NCI-H82 treated with DMSO at 0.1 percent for 48 hours (cell line): ENCODE data around the gene OR52B6.
"Not testable (repeated sequence)": the region's sequence is repeated elsewhere in the genome, so short reads cannot be mapped to it uniquely, and the experiment has no call there.

Source experiments
- DNase-seq: peaks from one replicate; lab custom pipeline; 2025; ENCODE audit not compliant: unreplicated experiment; lab: John Stamatoyannopoulos, UW

The OR52B6 gene

DNA sequence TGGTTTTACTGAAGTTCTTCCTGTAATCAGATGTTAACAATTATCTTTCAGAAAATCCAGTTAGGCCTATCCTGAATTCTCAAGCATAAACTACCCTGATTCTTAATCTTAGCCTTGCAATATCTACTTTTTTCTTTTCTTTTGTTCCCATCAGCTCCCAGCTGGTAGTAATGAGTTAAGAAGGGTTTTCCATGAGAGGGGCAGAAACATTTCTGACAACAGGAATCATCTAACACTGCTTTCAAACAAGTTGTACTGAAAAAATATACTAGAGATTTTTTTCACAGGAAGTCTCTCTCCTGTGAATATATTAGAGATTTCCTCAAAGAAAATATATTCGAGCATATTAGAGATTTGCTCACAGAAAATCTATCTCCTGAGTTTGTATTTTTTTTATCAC, 12.5 kb downstream of the OR52B6 start:
- DNase-seq, result no peak

DNA sequence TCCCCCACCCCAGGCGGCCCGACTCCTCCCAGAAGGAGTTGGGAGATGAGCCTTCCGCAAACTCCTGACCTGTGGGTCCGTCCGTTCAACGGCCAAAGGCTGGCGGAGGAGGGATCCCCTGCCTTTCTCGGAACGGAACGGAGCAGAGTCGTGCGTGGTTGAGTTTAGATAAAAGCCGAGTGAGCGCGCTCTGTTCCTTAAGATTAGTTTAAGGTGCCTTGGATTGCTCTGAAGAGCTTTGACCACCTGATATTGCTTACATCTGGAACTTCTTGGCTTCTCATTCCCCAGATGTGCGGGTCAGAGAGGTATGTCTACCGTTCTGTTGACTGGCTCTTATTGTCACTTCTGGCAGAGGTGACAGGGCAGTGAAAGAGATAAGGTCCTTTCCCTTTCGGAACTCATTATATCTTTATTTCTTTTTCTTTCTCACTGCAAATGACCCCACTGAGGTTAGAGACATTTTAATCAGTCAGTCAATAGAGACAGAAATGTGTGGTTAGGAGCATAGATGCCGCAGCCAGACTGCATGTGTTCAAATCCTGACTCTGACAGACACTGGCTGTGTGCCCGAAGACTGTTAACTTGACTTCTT, 16.0 kb downstream of the OR52B6 start, which contains the start of gene TRIM6:
Gene TRIM6 (plus strand): TSS at position 31 of the 595 bp plus-strand sequence. CDS start 261 bp downstream, at position 292.
- DNase-seq, result no peak

DNA sequence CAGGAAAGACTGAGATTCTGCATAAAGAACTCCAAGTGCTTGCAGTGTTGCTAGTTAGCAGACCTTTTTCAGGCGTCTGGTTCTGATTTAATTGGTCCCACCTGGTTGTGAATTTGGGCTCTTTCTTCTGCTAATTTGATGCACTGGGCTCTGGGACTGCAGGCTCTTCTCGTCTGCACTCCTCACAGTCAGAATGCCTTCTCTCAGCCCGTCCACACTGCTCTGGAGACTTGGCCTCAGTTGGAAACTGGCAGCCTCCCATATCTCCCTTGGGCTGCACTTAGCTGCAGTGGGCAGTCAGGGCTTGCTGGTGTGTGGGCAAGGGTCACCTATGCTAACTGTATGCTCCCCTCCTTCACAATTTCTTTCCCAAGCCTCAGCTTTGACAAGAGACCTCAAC, 17.3 kb downstream of the OR52B6 start:
- no peak for DNase-seq

DNA sequence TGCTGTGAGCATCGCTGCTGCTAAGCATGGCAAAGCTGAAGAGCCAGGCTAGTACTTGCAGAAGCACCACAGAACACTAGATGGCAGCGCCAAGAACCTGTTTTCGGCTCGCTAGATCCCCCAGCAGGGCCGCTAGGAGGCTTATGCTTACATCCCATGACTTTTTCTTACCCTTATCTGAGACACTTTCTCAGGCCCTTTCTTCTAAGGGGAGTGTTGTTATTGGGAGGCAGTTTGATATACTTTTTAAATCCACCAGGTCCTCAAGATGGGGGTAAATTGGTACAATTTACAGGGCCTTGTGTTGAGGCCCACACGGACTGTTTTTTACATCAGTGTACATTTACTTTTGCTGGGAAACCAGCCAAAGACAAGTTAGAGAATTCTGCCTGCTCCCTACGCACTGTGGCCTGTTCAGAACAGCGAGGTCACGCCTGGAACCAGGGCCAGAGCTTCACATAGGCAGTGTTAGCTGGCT, 19.7 kb downstream of the OR52B6 start:
- no peak for DNase-seq

DNA sequence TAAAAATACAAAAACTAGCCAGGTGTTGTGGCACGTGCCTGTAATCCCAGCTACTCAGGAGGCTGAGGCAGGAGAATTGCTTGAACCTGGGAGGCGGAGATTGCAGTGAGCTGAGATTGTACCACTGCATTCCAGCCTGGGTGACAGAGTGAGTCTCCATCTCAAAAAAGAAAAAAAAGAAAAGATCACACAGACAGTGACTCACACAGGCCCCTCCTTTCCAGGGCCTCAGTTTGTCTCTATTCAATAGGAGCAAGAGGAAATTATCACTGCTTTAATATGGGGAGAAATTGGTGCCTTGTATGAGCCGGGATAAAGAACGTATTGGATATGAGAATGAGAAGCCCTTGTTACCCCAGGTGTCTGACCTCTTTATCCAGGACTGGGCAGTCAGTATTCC, 22.1 kb downstream of the OR52B6 start:
- DNase-seq, result not testable (repeated sequence)

DNA sequence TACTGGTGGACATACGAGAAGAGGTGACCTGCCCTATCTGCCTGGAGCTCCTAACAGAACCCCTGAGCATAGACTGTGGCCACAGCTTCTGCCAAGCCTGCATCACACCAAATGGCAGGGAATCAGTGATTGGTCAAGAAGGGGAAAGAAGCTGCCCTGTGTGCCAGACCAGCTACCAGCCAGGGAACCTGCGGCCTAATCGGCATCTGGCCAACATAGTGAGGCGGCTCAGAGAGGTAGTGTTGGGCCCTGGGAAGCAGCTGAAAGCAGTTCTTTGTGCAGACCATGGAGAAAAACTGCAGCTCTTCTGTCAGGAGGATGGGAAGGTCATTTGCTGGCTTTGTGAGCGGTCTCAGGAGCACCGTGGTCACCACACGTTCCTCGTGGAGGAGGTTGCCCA, 22.6 kb downstream of the OR52B6 start:
- no peak for DNase-seq

DNA sequence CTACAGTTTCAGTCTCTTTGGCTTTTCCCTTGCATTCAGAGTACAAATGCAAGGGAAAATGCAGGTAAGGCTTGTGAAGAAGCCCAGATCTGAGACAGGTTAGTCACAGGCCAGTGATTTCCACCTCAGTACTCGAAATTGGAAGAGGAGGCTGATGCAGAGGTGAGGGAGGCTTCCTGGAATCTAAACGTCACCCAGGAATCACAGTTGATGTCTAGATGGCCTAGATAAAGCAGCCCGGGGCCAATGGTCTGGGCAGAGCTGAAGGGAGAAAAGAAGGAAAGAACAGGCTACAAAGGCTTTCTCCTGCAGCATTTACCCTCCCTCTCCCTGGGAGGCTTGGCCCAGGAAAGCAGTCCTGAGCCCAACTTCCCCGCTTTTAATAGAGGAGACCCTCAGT, 24.2 kb downstream of the OR52B6 start:
- no peak for DNase-seq

DNA sequence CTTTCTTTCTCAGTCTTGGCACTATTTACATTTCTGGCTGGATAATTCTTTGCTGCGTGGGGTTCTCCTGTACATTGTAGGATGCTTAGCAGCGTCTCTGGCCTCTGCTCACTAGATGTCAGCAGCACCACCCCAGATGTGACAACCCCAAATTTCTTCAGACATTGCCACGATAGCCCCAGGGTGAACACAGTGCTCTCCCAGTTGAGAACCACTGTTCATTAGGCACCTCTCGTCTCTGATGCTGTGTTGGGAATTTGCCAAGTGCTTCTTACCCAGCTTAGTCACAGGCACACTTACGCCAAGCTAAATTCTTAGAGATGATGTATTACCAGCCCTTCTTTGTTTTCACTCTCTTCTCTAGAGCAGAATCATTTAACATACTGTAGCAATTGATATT, 25.2 kb downstream of the OR52B6 start:
- DNase-seq, result no peak

DNA sequence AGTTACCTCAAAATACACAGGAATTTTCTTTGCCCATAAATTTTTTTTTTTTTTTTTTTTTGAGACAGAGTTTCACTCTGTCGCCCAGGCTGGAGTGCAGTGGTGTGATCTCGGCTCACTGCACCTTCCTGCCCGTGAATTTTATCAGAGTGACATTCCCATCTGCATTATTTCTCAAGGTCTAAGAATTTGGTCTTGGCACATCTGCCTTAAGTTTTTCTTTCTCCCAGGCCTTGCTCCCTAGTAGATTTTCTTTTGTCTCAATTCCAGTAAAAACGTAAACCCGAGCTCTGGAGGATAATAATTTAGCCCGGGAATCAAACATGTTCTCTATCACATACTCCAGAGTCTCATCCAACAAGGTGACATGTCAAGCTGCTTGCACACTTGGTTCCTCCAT, 28.1 kb downstream of the OR52B6 start:
- no peak for DNase-seq

DNA sequence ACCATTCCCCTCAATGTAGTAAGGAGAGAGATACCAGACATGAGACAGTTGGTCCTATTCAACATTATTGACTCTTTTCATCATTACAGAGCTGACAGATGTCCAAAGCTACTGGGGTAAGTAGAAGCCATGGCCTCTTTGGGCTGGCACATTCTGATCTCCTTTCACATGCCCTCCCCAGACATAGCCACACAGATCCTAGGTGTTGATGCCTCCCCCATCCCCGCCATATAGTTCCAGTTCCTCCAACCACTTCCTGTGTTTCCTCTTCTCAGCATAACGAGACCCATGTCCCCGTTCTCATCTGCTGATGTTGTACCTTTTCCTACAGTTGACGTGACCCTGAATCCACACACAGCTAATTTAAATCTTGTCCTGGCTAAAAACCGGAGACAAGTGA, 29.8 kb downstream of the OR52B6 start:
- DNase-seq, result no peak

DNA sequence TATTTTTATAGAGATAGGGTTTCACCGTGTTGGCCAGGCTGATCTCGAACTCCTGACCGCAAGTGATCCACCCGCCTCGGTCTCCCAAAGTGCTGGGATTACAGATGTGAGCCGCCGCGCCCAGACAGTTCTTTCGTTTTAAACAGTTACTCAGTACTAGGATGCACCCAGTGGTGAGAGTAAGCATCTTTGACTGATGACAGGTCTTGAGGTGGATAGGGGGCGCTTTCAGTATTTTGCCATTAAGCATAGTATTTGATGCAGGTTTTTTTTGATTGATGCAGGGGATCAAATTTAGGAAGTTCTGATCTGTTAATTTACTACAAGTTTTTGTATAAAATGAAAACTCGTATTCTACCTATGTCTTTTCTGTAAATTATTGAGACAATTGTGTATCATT, 30.9 kb downstream of the OR52B6 start:
- DNase-seq, result no peak

DNA sequence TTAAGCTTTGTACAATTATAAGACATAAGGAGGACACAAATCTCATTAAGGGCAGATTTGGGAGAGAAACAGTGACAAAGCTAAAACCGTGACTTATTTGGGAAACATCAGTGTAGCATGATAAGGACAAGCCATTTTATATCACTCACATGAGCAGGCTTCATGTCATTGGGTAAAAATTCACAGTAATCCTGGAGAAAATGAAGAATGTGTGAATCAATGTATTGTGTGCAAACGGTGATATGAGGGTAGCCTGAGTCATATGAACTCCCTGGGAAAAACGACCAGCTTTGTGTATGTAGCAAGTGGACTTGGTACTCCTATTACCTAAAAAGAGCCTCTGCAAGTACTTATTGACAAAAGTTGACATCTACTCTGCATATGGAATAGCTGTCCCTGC, 38.1 kb downstream of the OR52B6 start:
- no peak for DNase-seq

DNA sequence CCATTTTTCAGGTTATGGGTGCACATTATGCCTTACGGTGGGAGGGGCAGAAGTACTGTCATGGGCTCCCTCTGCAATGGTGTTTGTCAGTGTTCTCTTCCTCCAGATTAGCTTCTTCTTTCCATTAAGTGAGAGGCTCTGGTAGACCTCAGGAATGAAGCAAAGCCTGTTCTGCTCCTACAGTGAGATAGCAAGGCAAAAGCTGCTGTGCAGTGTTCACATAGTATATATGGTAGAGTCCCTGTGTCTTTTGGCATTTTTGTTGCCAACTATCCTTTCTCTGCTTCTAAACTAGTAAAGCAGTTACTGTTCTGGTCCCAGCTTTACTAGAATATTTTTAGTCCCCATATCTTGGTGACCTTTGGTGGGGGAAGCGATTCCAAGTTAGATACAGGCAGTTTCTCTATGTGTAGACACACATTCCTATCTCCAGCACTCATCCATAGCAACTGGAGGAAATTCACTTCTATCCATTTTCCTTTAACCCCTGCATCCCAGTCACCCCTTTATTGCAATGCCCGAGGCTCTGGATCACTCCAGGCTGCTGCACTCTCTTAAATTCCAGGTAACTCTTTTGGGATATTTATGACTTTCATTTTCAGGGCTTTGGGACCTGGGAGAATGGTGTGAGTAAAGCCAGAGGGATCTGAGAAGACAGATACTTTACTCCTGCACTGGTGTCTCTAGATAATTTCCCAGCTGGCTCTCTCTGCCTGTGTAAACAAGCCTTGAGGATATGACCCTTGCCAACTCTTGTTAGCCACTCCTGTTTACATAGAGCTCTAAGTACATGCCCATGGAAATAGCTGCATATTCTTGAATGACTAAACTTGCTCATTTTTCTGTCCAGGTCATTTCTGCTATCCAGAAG, 40.2 kb downstream of the OR52B6 start:
- no peak for DNase-seq

DNA sequence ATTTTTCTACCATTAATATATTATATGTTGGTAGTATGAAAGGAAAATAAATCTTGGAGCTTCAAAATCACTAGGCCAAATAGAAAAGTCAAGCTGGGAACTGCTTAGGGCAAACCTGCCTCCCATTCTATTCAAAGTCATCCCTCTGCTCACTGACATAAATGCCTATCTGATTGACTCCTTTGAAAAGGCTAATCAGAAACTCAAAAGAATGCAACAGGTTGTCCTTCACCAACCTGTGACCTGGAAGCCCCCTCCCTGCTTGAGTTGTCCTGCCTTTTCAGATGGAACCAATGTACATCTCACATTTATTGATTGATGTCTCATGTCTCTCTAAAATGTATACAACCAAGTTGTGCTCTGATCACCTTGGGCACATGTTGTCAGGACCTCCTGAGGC, 40.9 kb downstream of the OR52B6 start:
- DNase-seq, result no peak

DNA sequence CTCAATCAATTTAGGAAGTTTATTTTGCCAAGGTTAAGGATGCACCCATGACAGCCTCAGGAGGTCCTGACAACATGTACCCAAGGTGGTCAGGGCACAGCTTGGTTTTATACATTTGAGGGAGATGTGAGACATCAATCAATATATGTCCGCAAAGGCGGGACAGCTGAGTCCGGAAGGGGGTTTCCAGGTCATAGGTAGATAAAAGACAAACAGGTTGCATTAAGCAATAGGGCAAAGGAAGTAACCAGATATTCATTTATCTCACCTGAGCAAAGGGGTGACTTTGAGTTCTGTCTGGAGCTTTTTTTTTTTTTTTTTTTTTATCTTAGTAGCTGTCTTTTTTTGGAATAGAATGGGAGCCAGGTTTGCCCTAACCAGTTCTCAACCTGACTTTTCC, 42.1 kb downstream of the OR52B6 start:
- DNase-seq, result no peak

DNA sequence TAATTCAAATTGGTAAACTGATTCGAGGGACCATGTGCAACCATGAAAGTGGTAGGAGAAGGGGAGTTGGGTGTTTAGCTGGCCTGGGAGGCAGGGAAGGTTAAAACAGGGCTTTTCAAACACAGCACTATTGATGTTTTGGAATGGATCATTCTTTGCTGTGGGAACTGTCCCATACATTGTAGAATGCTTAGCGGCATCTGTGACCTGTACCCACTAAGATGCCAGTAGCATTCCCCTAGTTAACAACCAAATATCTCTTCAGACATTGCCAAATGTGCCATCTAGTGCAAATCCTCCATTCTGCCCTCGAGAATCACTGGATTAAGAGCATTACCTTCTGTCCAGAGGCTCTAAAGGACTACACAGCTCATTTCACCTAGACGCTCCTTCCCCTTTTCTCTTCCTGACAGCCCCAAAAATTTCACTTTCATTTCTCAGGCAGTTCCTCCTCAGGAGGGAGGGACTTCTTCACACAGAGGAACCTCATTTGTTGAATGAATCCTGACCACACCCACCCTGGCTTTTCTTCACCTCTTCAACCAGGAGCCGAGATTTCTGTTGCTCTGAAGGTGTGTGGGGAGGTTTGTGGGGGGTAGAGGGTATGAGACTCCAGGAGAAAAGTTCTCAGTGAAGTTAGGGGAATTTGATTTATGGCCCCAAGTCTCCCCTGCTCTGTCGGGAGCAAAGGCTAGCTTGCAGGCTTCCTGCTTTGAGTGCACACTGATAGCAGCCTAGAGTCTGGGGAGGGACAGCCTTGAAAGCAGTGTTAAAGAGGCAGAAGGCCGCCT, 44.0 kb downstream of the OR52B6 start, which contains the start of gene TRIM34:
Gene TRIM34 (plus strand): TSS at position 513 of the 791 bp plus-strand sequence. CDS start 7,331 bp downstream, outside the sequence.
- DNase-seq, result no peak

DNA sequence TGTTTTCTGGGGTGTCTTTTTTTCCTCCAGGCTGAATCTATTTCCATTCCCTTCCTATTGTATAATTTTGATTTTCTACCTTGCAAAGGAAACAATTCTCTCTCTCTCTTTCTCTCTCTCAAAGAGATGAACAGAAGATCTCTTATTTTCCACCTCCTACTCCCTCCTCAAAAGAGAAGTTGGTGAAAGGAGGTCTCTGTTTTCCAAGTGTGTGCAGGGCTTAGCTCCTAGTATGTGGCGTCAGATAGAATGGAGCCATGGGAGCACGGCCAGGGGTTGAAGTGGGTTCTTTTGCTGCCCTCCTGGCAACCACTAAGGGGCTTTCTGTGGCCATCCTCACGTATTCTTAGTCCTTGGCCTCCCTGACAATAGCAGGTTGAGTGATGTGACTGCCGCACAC, 44.6 kb downstream of the OR52B6 start:
- DNase-seq, result no peak

DNA sequence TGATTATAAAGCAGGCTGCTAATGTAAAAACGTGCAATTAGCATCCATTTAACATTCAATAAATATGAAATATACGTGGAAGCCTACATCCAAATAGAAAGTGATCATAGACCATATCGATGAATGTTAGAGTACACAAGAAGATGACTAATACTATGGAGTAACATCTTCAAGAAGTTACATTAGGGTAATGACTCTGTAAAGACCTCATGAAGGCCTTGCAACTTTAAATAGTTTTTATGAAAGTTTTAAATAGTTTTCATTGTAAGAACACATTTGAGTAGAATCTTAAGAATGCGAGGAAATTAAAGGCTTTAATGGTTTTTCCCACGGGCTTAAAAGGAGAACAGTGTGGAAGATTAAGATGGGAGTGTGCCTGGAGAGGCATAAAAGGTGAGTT, 45.5 kb downstream of the OR52B6 start:
- no peak for DNase-seq

DNA sequence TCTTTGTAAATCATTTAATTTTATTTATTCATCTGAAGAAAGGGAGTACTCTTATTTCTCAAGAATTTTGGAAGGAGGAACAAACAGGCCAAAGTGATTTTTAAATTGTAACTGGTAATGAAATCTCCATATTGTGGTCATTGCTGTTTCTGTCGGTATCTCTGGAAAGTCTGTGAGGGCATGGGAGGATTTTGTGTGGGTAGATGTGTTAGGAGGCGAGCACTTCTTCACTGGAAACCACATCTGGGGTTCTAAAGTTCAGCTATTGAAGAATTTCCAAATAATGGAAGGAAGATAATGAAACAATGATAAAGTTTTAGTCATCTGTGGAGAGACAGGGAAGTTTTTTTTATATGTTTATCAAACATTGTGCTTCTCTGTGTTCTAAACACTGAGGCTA, 50.7 kb downstream of the OR52B6 start:
- no peak for DNase-seq
